HepG2 (cell line): Measurements from ENCODE around the gene TMF1. TPM values are rescaled to one million over a fixed set of nuclear protein-coding genes. Genes with fewer than 3 reads are reported as not detected.
A peak's percentile ranks its signal among the peaks of the same experiment; 100 is the strongest.

Experiments used
- BCLAF1 ChIP-seq: fragments of 450-650 bp; IDR thresholded peaks from 2 replicates; pipeline ENCODE4 v1.6.1; 2017; ENCODE audit warnings: mild to moderate bottlenecking
- BRD4 ChIP-seq: sonication (generic); formaldehyde crosslinking; IDR thresholded peaks from 2 replicates; pipeline ENCODE4 v1.4.0; 2020; ENCODE audit warnings: missing genetic modification reagents
- CENPX ChIP-seq: sonication (generic); formaldehyde crosslinking; IDR thresholded peaks from 2 replicates; pipeline ENCODE4 v1.9.0; 2021; ENCODE audit warnings: mild to moderate bottlenecking, missing genetic modification reagents, moderate library complexity
- CHD2 ChIP-seq: IDR thresholded peaks from 2 replicates; pipeline ENCODE4 v1.6.1; 2011; ENCODE audit warnings: low read depth, low read length, improper control_type of control experiment
- DMTF1 ChIP-seq: sonication (generic); formaldehyde crosslinking; IDR thresholded peaks from 2 replicates; pipeline ENCODE4 v1.4.0; 2020; ENCODE audit warnings: mild to moderate bottlenecking, missing genetic modification reagents
- EP300 ChIP-seq, 3 experiments: sonication (generic) in 1 of 3; formaldehyde crosslinking in 1 of 3; IDR thresholded peaks; 2 replicates each; pipeline versions ENCODE4 v1.5.1 to v1.6.1; 2011 to 2020; ENCODE audit warnings: low read depth in 2 of 3, low read length in 2 of 3, borderline replicate concordance in 1 of 3, improper control_type of control experiment in 1 of 3, mild to moderate bottlenecking in 1 of 3, missing genetic modification reagents in 1 of 3, moderate library complexity in 1 of 3
- ERF ChIP-seq: IDR thresholded peaks from 2 replicates; pipeline ENCODE4 v1.6.1; 2018; ENCODE audit warnings: missing biosample characterization, missing genetic modification reagents
- FOXC1 ChIP-seq: sonication (generic); formaldehyde crosslinking; IDR thresholded peaks from 2 replicates; pipeline ENCODE4 v1.8.0; 2022; ENCODE audit warnings: mild to moderate bottlenecking, missing genetic modification reagents, borderline replicate concordance
- FOXP4 ChIP-seq: sonication (generic); formaldehyde crosslinking; IDR thresholded peaks from 2 replicates; pipeline ENCODE4 v1.4.0; 2020; ENCODE audit warnings: missing genetic modification reagents
- NFKBIZ ChIP-seq: IDR thresholded peaks from 2 replicates; pipeline ENCODE4 v1.6.1; 2018; ENCODE audit warnings: missing genetic modification reagents, missing compliant biosample characterization
- NR1H2 ChIP-seq: sonication (generic); formaldehyde crosslinking; IDR thresholded peaks from 2 replicates; pipeline ENCODE4 v1.8.1; 2022; ENCODE audit warnings: low read depth, missing genetic modification reagents, borderline replicate concordance
- PAWR ChIP-seq: sonication (generic); formaldehyde crosslinking; IDR thresholded peaks from 2 replicates; pipeline ENCODE4 v1.4.0; 2020; ENCODE audit warnings: missing genetic modification reagents, mild to moderate bottlenecking, borderline replicate concordance
- ZFP90 ChIP-seq: sonication (generic); formaldehyde crosslinking; IDR thresholded peaks from 2 replicates; pipeline ENCODE4 v1.8.0; 2022; ENCODE audit warnings: missing genetic modification reagents, mild to moderate bottlenecking, inconsistent platforms, borderline replicate concordance
- ZNF253 ChIP-seq: sonication (generic); formaldehyde crosslinking; IDR thresholded peaks from 2 replicates; pipeline ENCODE4 v1.8.0; 2022; ENCODE audit warnings: mild to moderate bottlenecking, missing genetic modification reagents, borderline replicate concordance
- ZNF343 ChIP-seq: sonication (generic); formaldehyde crosslinking; IDR thresholded peaks from 2 replicates; pipeline ENCODE4 v1.4.0; 2020; ENCODE audit warnings: mild to moderate bottlenecking, missing genetic modification reagents
- ZNF614 ChIP-seq: IDR thresholded peaks from 2 replicates; pipeline ENCODE4 v1.6.1; 2018; ENCODE audit warnings: missing biosample characterization, missing genetic modification reagents, inconsistent platforms, borderline replicate concordance
- ZNF737 ChIP-seq: sonication (generic); formaldehyde crosslinking; IDR thresholded peaks from 2 replicates; pipeline ENCODE4 v1.5.0; 2020; ENCODE audit warnings: missing genetic modification reagents, mild to moderate bottlenecking, borderline replicate concordance
- ZXDC ChIP-seq: sonication (generic); formaldehyde crosslinking; IDR thresholded peaks from 2 replicates; pipeline ENCODE4 v1.5.0; 2020; ENCODE audit warnings: mild to moderate bottlenecking, missing genetic modification reagents
- polyA plus RNA-seq, 8 experiments: library from polyadenylated mRNA; depleted of rRNA in 3 of 8; stranded (reverse) in 7 of 8; unstranded in 1 of 8; fragments of >200 nt; fragmentation: Illumina TruSeq in 4 of 8; extraction: Trizol in 4 of 8; gene quantifications; 2 replicates each; pipeline versions ENCODE4 v1.2.1 to v1.2.3, GENCODE V29; 2011 to 2016; ENCODE audit warnings: low read depth in 4 of 8, missing spikeins in 1 of 8, mixed read lengths in 1 of 8; ENCODE audit not compliant: insufficient read depth in 1 of 8
- total RNA-seq, 5 experiments: library from RNA; depleted of rRNA; stranded (reverse); fragments of >200 nt; fragmentation: Illumina TruSeq; extraction: Trizol; gene quantifications; 2 replicates each; pipeline ENCODE4 v1.2.3, GENCODE V29; 2016; ENCODE audit warnings: low read depth in 1 of 5

The TMF1 gene
- total and polyA plus RNA-seq, 2 of the 13 experiments (the other 11 are each of a cell fraction or from before 2014, with no cell fraction given): 12.1 to 38.4 TPM

GRCh38 chr3:69084326-69085167 is 32.4 kb upstream of the TMF1 start, which contains the start of gene ARL6IP5 (continued):
- peak; percentile 37; the same call in 1 of the 2 replicates for TF ChIP-seq ERF (CRISPR knock-in tag)
- TF ChIP-seq ZNF614 (CRISPR knock-in tag): peak; percentile 82; the same call in 1 of the 2 replicates
- no peak for TF ChIP-seq BCLAF1
- no peak for TF ChIP-seq NR1H2 (CRISPR knock-in tag)
- no peak for TF ChIP-seq FOXC1 (CRISPR knock-in tag)
- no peak for TF ChIP-seq CHD2
- no peak for TF ChIP-seq BRD4 (CRISPR knock-in tag)
- no peak for TF ChIP-seq DMTF1 (CRISPR knock-in tag)
- no peak for TF ChIP-seq PAWR (CRISPR knock-in tag)
- no peak for TF ChIP-seq ZNF253 (CRISPR knock-in tag)
- no peak for TF ChIP-seq NFKBIZ (CRISPR knock-in tag)
- no peak for TF ChIP-seq ZFP90 (CRISPR knock-in tag)
- no peak for TF ChIP-seq ZNF737 (CRISPR knock-in tag)
- TF ChIP-seq FOXP4: no peak
- TF ChIP-seq ZXDC (CRISPR knock-in tag): no peak
- no peak for TF ChIP-seq ZNF343
- TF ChIP-seq EP300 (IDR thresholded peaks at IDR 0.05; ENCODE audit: low read depth in 2 of 2, low read length in 2 of 2): no peak
- no peak for TF ChIP-seq EP300 (CRISPR knock-in tag; IDR thresholded peaks at IDR 0.05; ENCODE audit: borderline replicate concordance)
- no peak for TF ChIP-seq CENPX (CRISPR knock-in tag)
